Right renal pelvis (tissue), 4 donors: Measurements from ENCODE around the gene SGCD. TPM values are rescaled to one million over a fixed set of nuclear protein-coding genes. Genes with fewer than 3 reads are reported as not detected.

Experiments
- DNase-seq, 4 donors: peaks; one replicate each; pipeline ENCODE4 v3.0.0-alpha.2; 2013; ENCODE audit warnings: low read depth in 4 of 4, low spot score in 3 of 4, missing footprints in 1 of 4
- polyA plus RNA-seq, 4 donors: library from polyadenylated mRNA; unstranded; fragments of 120-200 nt; gene quantifications; one replicate each; pipeline ENCODE4 v1.2.1, GENCODE V29; 2013; ENCODE audit not compliant: insufficient read length in 4 of 4

SGCD gene
- polyA plus RNA-seq: 1 to 10 TPM; 4.8 to 6.4 (median 5.8) TPM

DNA sequence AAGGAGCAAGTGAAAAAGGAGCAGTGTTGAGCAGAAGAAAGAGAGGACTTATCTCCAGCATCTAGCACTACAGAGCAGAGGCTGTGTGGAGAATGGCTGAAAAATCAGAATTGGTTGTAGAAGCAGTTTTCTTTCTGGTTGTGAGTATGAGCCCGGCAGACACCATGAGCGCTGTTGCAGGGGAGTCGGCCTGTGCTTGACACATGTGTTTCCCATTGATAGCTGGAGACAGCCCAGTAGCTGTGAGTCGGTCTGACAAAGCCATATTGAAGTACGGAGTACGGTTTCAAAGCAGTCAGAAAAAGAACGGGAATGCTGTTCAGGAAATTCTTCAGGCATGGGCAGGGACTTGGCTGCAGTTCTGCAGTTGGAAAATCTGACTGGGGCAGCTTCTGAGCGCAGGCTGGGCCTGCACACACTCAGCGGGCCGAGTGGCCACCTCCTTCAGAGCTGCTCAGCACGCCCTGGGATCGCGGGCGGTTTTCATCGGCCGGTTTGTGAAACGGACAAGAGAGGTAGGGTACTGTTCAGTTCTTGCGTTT, at the start of gene SGCD:
Gene SGCD (plus strand): TSS at position 447 of the 542 bp plus-strand sequence.
- DNase-seq: peak in 3 of 4 donors; percentile 20 to 32 (median 31)

DNA sequence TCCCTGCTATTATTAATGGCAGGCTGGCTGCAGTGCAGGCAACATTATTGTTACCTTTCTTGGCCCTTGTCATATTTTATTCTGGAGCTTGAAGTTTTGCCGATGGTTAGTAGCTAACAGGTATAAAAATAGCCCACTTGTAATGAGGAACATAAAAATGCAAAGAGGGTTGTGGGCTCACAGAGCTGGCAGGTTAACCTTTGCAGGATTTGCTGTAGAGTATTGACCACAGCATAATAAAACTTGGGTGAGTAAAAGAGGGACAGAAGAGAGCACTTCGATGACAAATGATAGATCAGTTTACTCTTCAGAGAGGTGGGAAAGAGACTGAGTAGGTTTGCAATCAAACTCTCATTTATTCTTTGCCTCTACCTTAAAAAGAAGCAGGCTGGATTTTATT, 49.7 kb upstream of the SGCD start:
- DNase-seq: no peak

DNA sequence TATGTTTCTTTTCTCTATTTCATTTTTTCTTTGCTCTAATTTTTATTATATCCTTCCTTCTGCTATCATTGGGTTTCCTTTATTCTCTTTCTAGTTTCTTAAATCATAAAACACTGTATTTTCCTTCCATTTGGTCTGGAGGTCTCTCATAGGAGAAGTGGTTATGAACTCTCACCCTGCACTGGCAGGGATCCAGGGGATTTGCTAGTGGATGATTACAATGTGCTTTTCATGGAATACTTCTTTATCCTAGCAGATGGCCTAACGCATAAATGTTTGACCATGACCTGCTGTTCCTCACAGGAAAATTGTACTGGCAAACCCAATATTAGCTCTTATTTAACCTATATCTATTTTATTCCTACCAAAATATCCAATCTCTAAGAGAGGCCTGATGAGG, 31.5 kb upstream of the SGCD start:
- no peak for DNase-seq

DNA sequence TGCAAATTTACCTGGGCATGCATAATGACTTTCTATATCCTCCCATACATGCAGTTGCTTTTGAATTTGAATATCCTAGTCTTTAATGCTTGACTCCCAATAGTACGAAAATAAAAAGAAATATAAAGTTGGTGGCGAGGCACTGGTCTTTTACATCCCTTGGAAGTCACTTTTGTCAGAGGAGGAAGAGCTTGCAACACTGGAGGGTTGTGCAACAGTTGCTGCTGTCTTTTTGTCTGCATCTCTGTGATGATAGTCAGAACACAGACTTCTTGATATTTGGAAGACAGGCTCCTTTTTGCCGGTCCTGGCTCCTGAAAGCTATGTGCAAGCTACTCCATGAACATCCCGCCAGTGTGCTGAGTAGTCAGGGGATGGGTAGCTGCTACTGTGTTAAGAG, 16.8 kb upstream of the SGCD start:
- DNase-seq: no peak

DNA sequence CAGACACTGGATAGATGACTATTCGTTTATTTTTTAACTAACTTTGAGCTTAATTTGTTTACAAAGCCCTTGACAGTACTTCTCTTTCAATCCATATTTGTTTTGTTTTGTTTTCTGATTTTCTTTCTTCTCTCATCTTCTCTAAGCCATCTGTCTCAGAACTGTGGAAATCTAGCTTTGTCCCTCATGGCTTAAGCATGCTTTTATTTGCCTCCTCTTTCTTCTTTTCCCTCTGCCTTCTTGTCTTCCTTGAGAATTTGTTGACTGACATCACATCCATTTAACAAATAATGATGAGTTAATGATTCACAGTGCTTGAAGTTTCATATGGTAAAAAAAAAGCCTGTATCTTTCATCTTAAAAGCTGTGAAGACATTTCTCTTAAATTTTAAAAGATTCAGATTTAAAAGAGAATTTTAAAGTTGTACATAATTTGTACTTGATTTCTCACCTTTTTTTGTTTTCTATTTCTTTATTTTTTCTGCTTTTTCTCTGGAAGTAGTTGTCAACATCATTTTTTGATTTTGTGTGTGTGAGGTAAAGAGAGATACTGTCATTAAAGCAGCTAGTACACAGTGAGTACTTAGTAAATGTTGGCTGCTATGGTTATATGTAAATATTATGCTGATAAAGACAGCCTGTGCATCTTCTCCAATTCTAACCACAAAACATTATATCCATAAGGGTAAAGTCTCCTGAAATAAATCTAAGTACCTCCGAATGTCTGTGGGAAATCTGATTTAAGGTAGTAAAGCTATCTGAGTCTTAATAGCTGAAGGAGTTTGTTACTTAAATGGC, 13.9 kb upstream of the SGCD start:
- DNase-seq: no peak

DNA sequence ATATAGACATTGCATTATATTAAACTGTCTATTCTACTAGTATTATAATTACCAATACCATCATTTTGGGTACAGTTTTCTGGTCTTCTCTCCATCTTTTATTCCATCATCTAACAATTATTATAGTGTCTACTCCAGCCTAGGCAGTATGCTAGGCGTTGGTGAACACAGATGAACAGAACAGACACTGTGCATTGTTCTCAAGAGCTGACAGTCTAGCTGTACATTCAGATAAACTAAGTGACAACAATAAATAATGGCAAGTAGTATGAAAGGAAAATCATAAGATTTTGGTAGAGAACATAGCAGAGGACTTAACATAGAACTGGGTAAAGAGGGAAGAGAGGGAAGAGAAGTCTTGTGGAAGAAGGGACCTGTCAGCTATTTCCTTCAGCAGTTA, 12.5 kb upstream of the SGCD start:
- no peak for DNase-seq

DNA sequence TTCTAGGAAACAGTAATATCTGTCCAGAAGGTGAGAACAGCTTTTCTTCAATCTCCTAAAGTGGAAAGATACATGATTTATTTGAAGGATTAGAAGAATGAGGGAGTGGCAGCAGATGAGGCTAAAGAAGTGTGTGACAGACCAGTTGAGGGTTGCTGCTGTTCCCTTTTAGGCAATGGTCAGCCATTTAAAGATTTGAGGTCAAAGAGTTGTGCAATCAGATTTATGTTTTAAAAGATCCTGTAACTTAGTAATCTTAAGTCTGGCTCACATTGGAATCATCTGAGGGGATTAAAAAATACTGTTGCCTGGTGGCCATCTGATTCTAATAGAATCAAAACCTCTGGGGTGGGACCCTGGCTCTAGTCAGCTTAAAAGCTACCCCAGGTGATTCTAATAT, 4.3 kb upstream of the SGCD start:
- no peak for DNase-seq

DNA sequence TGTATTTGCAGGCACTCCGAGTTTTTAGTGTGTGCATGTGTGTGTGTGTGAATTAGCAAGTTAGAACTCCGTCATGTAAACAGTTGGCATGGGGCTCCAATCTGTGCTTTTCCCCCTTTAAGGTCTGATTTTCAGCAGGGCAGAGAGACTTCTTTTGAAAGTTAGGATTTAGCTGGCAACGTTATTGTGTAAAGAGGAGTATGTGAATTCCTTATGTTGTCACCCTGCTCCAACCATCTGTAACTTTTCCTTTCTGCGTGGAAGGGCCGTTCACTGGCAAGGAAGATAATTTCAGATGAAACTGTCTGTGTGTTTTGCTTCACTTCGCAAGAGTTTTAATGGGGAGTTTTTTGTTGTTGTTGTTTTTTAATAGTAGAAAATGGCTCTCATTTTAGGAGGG, 332 bp downstream of the SGCD start:
- DNase-seq: peak in 2 of 4 donors; percentile 3 to 14

DNA sequence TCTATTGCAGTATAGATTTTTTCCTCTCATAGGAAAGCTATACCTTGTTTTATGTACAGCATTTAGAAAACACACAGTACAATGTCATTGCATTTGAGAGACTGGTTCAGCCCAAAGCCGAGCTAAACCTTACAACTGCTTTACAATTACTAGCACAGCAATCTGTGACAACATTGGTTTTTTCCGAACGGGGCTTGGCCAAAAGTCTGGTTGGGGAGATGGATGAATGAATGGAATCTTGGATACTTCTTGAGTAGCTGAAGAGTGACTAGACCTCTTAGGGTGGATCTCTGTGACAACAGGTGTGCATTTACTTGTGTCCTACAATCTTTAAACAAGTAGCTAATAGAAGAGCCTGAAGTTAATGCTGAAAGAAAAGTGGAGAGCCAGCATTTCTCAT, 1.2 kb downstream of the SGCD start:
- no peak for DNase-seq

DNA sequence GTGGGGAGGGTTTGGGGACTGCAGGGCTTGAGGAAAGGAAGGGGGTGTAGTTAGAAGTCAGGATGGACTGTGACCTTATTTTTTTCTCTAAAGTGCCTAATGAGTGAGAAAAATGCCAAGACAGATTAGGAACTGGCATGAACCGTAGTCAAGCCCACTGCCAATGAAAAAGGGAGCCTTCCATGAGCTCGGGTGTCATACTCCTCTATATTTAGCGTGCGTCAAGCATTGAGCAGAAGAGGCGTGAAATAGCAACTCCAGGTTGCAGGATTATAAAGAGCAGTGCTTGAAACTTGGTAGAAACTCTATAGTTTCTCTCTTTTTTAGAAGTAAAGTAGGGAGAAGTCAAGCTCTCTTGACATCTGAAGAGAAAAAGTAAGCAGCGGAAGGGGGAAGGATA, 1.8 kb downstream of the SGCD start:
- no peak for DNase-seq

DNA sequence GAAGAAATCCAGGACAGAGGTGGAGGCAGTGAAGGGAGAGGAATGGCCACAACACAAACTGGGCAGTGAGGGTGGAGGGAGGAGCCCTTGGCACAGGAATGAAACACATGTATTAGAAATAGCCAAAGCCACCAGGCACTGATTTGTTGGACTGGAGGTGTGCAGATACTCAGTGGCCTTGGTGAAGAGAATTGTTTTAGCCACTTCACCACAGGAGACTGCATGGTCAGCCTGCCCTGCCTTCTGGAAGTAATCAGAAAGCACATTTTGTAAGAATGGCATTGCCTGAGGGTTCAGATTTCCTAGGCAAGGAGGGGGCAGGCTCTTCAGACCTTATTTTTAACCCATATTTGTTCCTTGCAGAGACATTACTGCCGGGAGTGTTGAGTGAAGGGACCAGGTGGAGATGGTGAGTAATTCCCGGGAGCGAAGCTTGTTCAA, 2.2 kb downstream of the SGCD start:
- DNase-seq: no peak

DNA sequence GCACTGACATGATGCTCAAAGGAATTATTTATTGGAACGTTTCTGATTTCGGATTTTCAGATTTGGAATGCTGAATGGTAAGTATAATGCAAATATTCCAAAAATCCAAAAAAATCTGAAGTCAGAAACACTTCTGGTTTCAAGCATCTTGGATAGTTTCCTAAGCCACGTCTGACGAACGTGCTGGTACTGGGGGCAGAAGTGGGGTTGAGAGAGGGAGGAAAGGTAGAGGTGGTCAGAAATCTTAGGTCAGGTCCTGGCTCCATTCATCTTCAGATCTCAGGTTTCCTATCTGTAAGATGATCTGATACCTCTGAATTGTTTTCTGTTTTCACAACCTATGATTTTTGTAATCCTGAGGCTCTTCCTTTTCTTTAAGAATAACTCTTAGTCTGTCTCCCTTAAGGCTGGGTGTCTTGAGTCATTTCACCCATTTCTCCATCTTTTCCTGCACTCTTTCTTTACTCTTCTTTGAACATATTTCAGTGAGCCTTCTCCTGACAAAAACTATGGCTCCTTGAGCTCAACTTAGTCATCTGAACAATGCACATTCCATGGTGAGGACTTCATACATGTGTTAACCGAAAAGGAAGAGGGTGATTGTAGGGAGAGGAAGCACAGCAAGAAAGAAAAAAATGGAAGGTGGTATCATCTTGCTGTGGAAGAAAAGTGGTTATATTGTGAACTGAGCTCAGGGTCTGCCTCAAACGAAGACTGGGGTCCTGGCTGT, 3.3 kb downstream of the SGCD start:
- DNase-seq: no peak

DNA sequence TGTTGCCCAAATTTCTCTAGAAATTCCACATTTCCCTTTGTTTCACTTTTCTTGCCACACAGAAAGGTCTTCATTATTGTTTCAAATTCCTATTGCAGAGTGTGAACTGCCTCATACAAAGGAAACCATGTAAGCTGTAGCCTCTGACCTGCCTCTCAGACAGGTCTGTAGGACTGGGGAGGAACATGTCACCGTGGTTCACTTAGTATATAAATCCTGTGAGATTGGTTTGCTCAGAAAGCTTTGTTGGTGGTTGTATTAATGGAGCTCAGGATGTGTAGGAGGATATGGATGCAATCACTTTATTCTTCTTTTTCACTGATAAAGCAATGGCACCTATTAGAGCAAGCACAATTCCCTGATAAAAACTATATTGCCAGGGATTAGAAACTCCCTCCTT, 4.2 kb downstream of the SGCD start:
- DNase-seq: peak in 1 of 4 donors; percentile 3

DNA sequence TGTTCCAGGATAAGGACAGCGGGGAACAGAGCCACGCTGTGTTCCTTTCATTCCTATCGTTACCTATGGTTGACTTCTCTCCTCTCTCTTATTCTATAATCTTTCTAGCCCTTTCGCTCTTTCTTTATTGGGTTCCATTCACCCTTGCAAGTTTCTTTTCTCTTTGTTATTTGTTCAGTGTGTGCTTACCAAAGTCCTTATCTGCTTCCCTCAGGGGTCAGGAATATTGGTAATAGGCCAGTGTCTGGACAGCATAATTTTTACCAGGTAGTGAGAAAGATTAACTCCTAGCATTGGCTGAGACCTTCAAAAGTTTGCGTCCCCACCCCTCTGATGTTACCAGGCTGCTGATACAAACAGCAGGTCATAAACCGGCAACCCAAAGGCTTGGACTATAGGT, 4.9 kb downstream of the SGCD start:
- DNase-seq: no peak

DNA sequence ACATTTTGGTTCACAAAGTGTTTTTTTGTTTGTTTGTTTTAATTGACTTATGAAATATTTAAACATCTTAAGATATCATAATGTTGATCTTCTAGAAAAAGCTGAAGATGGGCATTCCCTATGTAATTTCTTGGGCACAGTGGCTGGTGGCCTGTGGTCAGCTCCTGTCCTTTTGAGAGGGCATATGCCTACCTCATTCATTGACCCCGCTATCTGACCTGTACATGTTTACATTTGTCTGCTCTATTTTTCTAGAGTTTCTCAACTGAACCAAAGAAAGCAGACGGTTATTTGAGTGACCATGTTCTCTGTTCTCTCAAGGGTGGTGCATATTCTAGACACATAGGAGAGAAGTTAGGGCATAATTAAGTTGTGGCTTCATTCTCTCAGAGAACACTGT, 5.3 kb downstream of the SGCD start:
- DNase-seq: no peak

DNA sequence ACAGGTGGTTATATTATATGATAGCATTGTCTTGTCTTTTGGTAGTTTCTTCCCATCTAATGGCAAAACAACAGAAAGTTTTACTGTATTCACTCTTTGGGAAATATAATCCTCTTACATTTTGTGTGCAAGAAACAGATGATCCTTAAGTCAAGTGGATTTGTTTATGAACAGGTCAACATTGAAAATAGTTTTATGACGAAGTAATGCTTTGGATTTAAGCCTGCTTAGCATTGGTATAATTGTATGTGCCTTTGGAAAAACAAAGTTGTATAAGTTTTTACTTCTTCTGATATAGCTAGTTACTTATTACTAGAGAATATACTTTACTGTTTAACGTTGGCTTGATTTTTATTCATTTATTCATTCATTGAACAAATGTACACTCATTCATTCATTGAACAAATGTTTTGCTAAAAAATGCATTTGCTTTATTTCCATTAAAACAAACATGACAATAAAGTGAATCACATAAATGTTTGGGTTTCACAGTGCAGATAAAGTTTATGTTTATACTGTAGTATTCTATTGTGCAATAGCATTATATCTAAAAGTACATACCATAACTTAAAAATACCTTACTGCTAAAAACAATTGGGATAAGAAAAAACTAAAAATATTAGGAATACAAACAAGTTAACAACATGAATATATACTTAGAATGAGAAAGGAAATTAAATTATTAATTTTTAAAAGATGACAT, 12.3 kb downstream of the SGCD start:
- DNase-seq: no peak

DNA sequence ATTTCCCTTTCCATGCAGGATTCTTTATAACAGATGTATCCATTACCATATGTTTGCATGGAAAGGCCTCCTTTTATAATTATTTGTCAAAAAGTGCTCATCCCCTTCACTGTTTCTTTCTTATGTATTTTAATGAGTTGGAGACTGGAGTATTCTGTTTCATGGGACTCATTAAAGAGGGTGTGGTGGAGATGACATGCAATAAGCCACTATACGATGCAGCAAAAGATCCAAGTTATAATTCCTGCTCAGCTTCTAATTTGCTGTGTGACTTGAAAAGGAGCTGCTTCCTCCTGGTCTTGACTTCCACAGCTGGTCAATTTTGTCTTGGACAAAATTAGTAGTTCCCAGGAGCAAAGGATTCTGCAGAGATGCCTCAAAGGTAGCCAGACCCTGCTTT, 13.9 kb downstream of the SGCD start:
- no peak for DNase-seq

DNA sequence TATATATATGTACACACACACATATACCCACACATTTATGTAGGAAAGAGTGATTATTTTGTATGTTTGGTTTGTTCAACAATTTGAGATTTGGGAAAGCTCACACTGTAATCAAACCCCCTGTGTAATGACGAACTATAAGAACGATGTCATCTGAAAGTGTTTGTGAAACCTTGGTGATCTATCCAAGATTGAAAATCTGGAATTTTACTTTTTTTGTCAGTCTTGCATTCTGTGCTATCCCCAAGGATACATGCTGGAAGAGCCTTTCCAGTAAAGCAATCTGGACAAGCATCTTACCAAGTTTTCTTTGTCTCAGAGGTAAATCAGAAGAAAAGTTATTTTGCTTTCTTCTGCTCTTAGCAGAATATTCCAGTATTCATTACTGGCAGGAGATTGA, 23.3 kb downstream of the SGCD start:
- DNase-seq: no peak

DNA sequence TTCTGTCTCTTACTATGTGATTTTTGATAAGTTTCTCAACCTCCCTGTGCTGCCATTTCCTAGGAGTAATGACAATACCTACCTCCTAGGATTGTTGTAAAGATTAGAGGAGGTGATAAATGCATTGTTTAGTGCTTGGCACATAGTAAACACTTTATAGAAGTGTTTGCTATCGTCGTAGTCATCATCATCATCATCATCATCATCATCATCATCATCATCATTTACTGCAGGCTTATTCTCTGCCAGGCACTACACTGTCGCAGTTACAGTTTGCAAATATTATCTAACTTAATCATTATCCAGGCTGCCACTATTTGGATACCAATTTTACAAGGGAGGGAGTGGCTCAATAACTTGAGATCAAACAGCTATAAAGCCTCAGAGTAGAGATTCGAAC, 24.5 kb downstream of the SGCD start:
- DNase-seq: no peak

DNA sequence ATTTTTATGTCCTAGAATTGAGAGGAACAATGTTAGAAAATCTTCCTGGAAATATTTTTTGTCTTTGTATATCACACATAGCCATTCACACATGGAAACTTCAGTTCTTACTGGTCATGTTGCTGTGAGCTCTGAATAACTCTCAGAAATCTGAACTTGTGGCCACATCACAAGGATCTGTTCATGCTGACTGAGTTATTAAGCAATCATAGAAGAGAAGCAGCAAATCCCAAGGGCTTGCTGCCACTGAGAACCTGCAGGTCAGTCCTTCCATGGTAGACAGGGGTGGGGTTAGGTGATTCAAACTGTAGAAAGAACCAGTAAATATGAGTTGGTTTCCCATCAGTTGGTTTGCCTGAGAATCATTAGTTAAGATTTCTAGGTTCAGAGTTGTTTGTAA, 27.6 kb downstream of the SGCD start:
- DNase-seq: no peak

DNA sequence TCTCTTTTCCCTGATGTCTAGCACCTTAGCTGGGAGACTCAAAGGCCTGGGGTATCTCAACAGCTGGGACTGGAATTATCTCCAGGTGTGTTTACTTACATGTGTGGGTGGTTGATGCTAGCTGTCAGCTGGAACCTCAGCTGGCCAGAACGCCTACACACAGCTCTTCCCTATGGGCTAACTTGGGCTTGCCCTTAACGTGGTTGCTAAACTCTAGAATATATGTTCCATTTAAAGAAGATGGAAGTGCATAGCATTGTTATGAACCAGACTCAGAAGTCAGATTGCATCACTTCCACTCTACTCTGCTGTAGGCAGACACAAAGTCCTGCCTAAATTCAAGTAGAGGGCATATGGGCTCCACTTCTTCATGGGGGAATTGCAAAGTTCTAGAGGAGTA, 29.3 kb downstream of the SGCD start:
- DNase-seq: no peak
